ENCODE results near the gene PSD4.

Gene PSD4

DNA sequence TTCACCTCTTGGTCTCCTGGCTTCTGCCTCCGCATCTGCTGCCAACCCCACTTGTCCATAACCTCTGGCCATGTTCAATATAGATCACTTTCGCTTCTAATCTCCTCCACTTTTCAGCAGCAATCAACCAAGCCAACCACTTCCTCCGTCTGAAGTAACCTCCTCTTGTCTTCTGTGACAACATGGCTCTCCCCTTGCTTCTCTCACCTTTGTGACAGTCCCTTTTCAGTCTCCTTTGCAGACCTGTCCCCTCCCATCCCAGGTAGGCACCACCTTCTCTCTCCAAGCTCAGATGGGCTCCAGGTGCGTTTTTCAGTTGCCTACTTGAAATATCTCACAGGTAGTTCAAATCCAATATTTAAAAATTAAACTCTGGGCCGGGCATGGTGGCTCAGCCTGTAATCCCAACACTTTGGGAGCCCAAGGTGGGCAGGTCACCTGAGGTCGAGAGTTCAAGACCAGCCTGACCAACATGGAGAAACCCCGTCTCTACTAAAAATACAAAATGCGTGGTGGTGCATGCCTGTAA lies 4.7 kb upstream of the PSD4 start:
- DNase-seq = no peak

DNA sequence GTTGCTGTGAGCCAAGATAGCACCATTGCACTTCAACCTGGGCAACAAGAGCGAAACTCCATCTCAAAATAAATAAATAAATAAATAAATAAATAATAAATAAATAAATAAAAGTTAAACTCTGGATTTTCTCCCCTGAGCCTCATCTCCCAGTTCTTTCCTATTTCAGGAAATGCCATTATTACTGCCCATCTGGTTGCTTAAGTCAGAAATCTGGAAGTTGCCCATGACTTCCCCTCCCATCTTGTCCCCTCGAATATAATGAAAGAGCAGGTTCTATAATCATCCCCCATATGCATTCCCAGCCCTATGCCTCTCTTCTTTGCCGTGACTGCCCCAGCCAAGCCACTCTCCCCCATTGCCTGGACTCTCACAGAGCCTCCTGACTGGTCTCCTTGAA lies 4.2 kb upstream of the PSD4 start:
- no peak for DNase-seq

DNA sequence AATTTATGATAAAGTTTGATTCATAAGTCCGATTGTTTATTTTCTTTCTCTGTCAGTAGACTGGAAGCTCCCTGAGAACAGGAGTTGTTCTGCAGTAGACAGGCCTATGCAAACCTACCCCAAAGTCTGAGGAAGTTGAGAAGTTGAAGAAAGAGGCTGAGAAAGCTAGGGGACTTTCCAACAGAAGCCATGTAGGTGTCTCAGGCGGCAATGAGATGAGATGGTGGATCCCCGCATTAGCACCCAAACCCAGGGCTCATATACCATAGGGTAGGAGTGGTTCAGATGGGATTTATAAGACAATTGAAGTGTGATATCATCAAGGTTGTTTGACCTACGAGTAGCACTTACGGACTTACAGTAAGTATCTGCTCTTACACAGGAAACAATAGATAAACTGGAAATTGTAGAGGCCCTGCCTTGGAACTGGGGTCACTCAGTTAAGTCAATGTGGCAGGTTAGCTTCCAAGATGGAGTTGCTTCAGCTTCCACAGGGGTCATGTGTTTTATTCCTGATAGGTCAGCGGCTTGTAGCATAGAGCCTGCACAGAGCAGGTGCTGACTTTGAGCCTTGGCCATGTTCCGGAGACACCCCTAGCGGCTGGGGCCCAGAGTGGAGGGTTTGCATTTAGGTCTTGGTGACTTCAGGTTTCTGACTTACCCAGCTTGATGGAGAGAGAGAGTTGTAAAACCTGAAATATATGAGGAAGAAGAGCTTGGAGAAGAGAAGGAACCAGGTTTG lies 2.3 kb upstream of the PSD4 start:
- DNase-seq = no peak

DNA sequence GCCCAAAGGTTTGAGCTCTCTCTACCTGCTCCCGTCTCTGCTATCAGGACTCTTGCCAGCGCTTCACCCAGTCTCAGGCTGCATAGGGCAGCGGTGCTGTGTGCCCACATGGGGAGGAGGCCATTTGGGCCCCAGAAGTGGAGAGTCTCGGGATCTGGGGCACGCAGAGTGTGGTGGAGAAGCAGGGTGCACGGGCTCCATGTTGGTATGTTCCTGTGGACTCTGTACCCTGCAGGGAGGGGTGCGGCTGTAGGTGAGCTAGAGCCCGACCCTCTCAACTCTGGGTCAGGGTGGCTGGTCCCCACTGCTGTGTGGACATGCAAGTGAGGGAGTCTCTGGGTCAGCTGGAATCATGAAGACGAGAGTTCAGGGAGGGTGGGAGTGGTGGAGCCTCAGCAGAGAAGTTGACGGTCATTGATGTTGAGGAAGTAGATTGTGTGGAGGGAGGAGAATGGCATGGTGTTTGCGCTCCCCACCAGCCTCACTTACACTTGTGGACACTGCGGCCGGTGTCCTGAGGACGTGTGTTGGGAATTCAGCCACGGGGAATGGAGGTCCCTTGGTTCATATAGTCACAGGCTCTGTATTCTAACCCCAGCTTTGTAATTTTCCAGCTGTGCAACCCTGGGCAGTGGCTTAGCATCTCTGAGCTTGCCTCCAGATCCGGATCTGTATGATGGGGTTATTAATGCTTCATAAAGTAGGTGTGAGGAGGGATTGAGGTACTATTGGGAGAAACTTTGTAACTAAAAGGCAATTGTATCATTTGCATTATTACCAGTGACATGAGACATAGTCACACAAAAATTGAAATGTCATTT lies 840 bp upstream of the PSD4 start:
- DNase-seq = no peak

DNA sequence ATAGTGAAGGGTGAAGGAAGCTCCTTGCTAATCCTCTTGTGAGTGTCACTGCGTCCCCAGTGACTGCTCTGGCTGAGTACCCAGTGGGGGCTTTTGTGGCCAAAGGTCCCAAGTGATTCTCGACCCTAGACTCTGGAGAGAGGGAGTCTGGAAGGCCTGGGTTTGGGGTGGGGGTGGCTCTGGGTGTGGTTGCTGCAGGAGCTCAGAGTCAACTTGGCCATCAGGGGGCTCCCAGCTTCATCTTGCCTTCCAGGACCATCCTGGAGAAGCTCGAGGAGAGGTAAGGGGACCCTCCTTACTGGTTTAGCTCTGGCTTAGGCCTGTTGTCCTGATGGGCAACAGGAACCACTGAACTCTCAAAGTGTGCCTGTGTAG lies 592 bp downstream of the PSD4 start:
- DNase-seq = no peak

DNA sequence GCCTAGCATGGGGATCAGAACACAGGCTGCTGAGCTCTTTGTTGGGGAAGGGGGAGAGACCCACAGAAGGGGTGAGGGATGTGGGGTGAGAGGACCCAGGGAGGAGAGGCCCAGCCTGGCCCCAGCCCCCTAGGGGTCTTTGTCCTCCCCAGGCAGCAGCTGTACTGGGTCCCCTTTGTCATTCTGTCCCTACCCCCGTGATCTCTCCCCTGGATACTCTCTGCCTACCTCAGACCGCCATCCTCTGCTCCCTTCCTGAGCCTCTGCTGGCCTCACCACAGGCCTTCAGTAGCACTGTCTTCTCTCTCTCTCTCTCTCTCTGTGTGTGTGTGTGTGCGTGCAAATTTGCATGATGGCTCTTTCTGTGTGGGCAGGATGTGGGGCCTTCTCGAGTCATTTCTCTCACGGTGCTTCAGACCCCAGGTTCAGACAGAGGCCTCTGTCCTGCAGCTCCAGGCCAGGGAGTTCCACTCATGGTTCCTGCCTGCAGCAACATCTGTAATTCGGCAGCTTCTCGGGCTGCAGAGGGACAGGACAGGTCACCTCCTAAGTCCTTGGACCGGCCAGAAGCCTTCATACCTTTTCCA lies 1.4 kb downstream of the PSD4 start:
- DNase-seq = peak; percentile 45 to 79

DNA sequence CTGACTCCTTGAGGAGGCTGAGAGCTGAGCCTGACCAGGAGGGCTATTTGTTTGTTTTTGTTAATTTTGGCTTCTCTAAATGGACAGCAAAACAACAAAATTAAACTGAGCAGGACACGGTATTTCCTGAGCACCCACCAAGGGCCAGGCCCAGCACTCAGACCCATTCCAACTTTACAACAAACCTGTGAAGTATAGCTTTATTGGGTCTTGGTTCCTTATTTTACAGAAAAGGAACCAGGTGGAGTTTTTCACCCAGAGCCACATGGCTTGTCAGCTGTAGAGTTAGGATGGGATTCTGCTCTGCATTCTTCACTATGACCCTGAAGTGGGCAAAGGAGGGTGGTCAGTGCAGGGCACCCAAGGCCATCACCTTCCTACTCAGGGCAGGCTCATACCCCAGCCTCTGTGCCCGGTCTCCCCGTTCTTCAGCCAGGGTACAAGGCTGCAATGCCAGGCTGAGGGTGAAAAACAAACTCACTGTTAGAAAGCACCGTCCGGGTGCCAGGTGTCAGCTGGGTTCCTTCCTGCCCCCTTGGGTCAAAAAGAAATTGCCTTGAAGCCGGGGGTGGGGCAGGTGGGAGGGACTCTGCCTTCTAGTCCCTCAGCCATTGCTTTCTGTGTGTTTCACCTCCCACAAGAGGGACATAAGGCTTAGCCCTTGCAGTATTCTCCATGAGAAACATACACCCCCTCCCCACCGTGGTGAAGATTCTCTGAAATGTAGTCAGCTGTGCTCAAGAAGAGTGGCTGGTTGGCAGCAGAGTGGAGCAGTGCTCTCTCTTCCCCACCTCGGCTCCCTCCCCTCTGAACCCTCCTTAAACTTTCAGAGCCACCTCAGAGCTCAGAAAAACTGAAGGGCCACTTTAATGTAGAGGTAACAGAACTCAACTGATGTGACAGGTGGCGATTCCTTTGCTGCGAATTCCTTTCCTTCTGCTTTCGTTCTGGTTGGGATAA lies 2.2 kb downstream of the PSD4 start:
- no peak for DNase-seq

DNA sequence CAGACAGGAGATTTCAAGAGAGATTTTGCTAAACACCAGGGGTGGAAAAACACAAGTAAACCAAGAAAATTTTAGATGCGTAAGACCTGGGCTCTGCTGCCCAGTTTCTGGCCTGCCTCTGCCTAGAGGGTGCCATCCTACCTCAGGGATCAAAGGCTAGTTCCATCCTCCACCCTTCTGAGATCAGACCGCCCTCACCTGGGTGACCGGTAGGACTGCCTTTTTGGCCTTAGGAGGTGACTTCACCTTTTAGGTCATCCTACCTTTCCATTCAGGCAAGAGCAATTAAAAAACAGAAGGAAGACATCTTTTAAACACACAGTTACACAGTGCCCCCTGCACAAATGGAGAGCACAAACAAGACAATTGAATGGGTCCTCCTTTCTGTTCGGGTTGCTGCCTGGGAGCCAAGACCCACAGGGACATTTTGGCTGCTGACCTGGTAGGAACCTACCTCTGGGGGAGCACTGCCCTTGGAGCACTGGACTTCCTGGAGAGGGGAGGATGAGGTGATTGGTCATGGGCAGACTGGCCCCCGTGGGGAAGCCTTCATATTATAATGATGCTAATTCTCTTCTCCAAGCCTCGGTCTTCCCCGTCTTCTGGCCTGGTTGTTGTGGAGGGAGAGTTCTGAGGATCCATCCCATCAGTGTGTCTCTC lies 3.1 kb downstream of the PSD4 start:
- DNase-seq = no peak

DNA sequence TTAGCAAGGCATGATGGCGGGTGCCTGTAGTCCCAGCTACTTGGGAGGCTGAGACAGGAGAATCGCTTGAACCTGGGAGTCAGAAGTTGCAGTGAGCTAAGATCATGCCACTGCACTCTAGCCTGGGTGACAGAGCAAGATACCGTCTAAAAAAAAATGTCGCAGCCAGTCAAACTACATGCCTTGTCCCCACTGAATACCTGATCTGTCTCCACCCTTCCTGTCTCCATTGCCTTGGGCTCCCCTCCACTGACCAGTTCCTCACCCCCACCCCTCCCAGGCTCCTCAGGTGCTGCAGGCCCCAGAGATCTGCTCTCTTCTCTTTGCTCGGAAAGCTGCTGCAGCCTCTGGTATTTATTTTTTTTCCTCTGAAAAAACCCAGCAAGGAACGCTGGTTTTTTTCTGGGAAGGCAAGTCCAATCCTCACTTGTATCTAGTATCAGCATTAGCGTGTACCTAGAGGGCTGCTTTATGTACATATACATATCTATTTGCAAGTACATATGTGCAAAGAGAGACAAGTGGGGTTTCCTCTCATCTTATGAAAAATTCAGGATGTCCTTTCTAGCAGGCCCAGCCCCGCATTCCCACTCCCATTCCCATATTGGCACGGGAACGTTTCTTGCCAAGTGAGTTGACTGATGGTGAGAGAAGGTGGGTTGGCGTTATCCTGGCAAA lies 4.4 kb downstream of the PSD4 start:
- no peak for DNase-seq

DNA sequence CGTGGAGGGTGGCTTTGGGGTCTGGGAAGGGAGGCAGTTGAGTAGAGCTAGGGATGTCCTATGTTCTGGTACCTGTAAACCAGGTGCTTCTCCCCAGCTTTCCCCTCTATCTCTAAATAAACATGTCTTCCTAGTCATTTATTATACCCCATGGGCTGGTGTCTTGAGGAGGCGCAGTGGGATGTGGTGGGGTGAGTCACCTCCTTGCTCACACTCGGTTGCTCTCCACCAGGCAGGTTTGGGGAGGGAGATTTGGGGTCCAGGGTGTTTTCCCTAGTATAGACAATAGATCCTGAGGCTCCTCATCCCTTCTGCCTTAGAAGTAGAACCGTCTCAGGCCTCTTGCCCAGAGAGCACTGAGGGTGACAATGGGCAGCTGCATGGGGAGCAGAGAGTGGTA lies 5.1 kb downstream of the PSD4 start:
- no peak for DNase-seq

DNA sequence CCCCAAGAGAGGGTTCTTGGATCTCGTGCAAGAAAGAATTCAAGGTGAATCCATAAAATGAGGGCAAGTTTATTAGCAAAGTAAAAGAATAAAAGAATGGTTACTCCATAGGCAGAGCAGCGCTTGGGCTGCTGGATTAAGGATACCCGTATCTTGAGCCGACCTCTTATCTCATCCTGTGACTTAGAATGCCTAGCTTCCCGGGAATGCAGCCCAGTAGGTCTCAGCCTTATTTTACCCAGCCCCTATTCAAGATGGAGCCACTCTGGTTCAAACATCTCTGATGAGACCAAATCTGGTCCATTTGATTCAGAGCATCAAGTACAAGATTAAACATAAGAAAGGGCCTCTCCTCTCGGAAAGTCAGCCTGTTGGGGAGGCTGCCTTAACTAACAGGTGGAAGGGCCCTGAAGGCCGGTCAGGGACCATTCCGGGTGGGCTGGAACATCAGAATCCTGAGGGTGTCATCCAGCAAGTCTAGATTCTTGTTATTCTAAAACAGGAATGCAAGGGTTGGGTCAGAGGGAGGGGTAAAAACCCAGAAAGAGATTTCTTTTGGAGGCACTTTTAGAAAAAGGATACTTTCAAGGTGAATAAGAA lies 5.8 kb downstream of the PSD4 start:
- no peak for DNase-seq

DNA sequence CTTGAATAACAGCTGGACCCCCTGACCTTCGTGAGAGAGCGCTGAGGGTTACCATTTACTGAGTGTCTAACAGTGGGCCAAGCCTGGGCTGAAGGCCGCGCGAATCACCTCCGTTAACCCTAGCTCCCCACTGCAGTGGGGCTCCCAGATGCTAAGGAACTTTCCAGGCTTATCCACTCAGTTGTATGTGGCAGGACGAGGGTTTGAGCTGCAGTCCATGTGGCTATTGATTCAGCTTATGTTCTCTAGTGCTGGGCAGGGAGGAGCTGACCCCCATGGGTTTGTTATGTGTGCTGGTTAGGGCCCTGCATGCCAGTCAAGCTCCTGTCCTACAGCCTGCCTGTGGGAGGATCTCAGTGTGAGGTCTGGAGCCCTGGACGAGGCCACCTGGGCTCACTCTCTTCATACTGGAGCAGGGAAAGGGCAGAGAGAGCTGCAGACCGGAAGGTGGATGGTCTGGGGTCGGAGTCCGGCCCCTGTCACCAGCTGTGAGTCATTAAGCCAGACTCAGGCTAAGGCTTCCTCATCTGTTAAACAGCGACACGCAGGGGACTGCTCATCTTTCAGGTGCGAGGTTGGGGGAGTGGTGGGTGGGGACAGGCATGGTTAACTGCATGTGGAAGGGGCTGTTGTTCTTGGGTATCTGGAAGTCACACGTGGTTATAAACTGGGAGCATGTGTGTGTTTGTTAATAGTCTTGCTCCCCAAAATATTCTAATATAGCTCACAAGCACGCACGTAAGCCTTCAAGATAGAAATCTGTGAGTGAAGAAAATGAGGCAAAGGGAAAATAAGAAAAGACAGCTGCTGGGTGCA lies 6.6 kb downstream of the PSD4 start:
- DNase-seq = no peak

DNA sequence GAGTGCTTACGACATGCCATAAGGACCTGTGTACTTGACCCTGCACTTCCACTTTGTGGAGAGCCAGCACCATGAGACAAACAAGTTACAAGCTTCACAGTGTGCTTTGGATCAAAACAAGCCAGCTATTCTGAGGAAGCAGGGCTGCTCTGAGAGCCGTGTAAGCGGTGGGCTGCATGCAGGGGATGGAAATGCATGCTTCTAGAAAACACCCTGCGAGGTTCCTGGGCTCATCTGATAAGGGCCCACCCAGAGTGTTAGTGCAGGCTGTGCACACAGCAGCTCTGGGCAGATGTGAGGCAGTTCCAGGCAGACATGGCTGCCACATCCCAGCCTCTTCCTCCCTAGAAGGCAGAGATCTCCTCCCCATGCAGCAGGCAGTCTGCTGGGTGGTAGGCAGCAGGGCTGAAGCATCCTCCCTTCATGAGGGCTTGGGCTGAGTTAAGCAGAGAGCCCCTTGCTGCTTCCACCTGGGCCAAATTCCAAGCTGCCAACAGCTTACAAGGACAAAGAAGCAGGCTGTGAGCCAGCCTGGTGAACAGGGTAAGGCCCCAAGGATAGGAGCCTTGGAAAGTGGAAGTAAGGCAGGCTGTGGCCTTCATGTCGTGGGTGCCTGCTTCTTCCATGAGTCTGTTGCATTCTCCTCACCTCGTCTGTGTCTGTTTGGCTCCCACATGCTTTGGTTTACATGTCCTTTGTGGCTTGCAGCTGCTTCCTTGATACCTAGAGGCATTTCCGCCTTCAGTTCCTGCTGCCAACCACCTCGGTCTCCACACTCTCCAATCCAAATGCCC lies 7.7 kb downstream of the PSD4 start:
- no peak for DNase-seq

DNA sequence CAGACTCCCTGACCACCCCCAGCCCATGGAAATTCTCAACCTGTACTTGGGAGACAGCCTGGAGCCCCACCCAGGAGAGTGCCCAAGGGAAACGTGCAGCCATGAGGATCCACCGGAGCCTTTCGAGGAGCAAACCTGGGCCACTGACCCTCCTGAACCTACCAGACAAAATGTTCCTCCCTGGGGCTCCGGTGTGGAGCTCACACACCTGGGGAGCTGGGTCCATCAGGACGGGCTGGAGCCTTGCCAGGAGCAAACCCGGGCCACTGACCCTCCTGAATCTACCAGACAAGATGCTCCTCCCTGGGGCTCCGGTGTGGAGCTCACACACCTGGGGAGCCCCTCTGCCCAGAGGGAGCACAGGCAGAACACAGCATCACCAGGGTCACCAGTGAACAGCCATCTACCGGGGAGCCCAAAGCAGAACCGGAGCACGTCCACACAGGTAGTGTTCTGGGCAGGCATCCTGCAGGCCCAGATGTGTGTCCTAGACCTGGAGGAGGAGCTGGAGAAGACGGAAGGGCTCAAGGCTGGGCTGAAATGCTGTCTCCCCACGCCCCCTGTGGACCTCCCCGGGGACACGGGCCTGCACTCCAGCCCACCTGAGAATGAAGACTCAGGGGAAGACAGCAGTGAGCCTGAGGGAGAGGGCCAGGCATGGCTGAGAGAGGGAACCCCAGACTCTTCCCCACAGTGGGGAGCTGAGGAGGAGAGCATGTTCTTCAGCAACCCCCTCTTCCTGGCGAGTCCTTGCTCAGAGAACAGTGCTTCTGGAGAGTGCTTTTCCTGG lies 8.9 kb downstream of the PSD4 start:
- no peak for DNase-seq

DNA sequence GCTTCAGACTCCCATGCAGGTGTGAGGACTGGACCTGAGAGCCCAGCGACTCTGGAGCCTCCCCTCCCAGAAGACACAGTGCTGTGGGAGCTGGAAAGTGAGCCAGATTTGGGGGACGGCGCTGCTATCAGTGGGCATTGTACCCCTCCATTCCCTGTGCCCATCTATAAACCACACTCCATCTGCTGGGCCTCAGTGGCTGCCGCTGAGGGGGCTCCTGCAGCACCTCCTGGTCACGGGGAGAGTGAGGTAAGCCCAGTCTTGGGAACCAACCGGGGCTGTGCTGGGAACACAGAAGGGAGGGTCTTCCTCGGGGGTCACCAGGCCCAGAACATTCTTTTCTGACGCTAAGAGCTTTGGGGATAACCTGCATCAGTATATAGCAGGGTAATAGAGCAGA lies 9.5 kb downstream of the PSD4 start:
- DNase-seq = no peak

DNA sequence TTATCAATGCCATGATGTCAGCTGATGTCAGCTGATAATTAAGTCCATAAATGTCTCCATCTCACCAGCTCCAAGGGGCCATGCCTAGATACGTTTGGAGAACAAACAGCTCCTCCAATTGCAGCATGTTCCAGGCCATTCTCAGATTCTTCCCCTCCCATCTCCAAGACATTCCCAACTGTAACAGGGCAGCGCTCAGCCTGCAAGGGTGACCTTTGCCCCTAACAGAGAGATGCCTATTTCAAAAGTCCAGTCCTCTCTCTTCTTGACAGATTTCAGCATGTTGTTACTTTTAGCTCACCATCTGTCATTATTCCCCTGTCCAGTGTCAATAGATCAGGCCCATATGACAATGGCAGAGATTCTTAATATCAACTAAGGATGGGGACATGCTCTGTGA lies 9.9 kb downstream of the PSD4 start:
- DNase-seq = no peak

DNA sequence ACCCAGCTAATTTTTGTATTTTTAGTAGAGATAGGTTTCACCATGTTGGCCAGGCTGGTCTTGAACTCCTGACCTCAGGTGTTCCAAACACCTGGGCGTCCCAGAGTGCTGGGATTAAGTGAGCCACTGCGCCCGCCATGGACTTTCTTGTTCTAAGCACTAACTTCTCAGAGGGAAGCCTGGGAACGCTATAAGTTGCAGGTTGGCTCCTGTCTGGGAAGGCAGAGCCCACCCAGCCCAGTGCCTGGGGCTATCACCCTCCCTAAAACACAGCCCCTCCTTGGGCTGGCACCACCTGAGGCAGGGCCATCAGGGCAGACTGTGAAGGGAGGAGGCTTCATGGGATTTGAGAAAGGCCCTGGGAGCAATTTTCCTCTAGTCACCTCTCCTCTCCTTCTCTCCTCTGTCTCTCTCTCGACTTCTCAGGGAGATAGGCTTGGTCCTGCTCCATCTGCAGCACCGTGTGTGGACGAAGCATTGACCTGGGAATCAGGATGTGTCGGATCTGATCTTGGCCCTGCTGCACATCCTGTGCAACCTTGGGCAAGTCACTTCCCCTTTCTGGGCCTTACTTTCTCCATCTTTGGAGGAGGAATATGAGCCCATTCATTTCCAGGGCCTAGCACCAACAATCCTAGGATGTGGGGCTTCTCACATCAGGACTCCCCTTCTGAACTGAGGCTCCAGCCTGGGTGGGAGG lies 10.9 kb downstream of the PSD4 start:
- no peak for DNase-seq
